Measurements from ENCODE around the gene MAEA. TPM values are rescaled to one million over a fixed set of nuclear protein-coding genes. Genes with fewer than 3 reads are reported as not detected.
A peak's percentile ranks its signal among the peaks of the same experiment; 100 is the strongest.

MAEA gene
- total RNA-seq, 1 experiment from 2014 or later, result 124 TPM

- no peak for DNase-seq (ENCODE audit: low read depth)
Measured at GRCh38 chr4:1318488-1319213, 29.0 kb downstream of the MAEA start.

- no peak for DNase-seq (ENCODE audit: low read depth)
Measured at GRCh38 chr4:1321486-1321885, 31.8 kb downstream of the MAEA start.

DNA sequence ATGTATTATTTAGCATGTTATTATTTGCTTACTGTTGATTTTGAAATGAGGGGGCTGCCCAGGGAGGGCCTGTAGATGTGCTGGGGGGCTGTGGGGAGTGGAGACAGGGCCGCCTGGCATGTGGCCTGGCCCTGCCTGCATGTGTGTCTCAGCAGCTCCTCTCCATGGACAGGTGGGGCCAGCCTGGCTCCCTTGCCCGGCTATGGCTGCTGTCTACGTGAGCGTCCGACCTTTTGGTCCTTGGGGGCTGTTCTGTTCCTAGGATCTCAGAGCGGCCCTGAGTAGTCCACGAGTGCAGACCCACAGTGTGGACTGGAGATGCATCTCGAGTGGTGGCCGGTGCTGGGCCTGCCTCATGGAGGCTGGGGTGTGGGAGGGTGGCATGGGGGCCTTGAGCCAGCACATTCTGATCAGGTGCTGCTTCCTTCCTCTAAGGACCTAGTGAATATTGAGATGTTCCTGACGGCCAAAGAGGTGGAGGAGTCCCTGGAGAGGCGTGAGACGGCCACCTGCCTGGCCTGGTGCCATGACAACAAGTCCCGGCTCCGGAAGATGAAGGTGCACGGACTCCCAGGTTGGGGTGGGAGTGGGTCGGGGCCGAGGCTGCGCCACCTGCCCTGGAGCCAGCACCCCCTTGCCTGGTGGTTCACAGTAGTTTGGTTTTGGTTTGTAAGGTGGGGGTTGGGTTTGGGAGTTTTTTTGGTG lies 32.4 kb downstream of the MAEA start:
- DNase-seq (ENCODE audit: low read depth), result no peak

DNA sequence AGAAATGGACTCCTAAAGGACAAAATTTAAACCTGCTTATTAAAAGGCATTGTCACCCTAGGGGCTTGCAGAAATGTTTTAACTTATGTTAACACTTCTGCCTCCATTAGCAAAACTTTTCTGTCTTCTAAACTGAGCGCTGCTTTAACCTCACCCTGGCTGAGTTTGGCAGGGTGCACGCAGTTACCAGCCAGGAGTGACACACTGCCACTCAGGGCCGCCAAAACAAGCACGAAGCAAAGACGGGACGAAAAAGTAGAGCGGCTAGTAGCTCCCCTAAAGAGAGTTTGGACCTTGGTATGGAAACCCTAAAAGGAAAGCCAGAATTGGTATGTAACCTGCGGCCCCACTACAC lies 33.6 kb downstream of the MAEA start:
- no peak for DNase-seq (ENCODE audit: low read depth)

- DNase-seq (ENCODE audit: low read depth), result peak; percentile 98
Measured at GRCh38 chr4:1323635-1324442, 34.1 kb downstream of the MAEA start.

DNA sequence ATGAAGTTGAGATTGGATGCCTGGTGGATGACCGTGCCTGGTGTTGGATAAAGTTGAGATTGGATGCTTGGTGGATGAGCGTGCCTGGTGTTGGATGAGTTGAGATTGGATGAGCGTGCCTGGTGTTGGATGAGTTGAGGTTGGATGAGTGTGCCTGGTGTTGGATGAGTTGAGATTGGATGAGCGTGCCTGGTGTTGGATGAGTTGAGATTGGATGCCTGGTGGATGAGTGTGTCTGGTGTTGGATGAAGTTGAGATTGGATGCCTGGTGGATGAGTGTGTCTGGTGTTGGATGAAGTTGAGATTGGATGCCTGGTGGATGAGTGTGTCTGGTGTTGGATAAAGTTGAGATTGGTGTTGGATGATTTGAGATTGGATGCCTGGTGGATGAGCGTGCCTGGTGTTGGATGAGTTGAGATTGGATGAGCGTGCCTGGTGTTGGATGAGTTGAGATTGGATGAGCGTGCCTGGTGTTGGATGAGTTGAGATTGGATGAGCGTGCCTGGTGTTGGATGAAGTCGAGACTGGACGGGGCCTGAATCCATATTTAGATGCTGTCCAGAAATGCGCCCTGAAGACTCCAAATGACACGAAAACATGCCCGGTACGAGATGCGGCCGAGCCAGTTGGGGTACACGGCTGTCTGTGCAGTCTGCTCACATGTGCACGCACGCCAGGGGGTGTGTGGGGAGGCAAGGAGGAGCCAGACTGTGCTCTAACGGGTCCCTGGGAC lies 34.9 kb downstream of the MAEA start:
- peak; percentile 60 for DNase-seq (ENCODE audit: low read depth)

DNA sequence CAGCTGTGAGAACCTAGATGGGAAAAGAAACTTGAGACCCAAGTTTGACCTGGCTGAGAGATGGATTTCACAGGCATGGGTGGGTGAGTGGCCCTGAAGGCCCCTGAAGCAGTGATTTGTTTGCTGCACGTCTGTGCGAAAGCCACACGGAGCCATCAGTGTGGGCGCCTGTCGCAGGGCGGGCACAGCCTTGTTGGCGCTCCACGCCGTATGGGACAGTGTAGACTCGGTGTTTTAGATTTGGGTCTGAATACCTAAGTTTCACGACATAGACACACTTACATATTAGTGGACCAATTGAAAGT lies 35.4 kb downstream of the MAEA start:
- no peak for DNase-seq (ENCODE audit: low read depth)

GRCh38 chr4:1325681-1326635 lies 36.3 kb downstream of the MAEA start:
- no peak for DNase-seq (ENCODE audit: low read depth)

- no peak for DNase-seq (ENCODE audit: low read depth)
Measured at GRCh38 chr4:1326751-1327525, 37.2 kb downstream of the MAEA start.

DNA sequence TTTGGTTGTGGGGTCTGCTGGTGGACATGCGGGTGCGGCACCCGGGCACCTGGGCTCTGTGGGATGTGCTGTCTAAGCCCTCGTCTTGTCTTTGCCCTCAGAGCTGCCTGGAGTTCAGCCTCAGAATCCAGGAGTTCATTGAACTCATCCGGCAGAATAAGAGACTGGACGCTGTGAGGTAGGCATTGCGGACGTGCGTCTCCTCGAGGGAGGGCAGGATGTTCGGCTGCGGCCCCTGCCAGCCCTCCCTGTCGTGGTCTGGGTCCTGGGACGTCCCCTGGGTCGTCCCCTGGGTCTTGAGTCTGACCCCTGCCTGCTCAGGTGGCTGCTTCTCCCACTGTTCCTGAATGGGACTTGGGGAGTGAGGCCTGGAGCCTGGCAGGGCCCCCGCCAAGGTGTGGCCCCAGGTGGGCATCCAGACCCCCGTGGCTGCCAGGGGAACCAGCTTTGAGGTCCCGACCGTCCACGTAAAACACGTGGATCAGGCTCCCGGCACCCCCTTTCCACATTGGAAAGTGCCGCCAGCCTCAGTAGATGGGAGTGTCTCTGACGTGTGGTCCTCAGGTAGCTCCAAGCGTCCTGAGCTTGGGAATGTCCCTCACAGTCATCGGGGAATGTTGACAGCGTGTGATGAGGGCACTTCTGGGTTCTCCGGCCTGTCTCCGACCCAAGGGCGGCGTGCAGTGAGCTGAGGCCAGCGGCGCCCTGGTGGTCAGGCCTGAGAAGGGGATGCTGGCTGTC lies 38.0 kb downstream of the MAEA start:
- DNase-seq (ENCODE audit: low read depth), result no peak

DNA sequence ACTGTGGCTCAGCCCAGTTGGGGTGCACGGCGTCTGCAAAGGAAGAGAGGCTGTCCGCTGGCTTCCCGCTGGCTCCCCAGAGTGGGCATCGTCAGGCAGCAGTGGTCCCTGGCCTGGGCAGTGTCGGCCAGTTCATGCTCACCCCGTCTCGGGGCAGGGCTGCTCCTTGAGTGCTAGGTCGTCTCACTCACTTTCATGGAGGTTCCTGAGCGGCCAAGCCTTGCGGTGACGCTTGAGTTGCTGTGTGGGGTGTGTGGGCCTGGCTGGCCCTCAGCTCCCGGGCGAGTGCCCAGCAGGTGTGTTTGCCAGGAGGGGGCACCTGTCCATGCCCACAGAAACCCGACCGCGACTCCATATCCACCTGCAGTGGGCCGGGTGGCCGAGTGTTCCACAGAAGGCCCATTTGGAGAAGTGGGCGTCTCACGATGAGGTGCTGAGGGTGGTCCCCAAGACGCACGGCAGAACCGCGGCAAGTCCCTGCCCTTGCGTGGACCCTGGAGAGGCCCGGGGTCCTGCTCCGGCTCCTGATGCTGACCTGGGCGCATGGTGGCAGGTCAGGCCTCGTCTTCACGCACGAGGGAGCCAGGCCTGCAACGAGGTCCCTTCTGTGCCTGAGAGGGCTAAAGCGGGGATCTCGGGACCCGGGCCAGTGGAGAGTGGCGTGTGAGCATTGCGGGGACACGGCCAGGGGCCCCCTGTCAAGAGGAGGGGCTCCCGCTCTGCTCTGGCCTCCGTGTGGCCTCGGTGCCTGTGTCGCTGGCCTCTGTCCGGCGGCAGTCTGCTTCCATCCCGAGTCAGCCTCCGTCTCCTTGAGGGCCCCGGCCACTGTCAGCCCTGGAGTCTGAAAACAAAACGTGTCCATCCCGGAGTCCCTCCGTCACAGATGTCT lies 38.8 kb downstream of the MAEA start:
- no peak for DNase-seq (ENCODE audit: low read depth)

- DNase-seq (ENCODE audit: low read depth), result no peak
Measured at GRCh38 chr4:1329408-1330371, 40.0 kb downstream of the MAEA start.

- DNase-seq (ENCODE audit: low read depth), result no peak
Measured at GRCh38 chr4:1330761-1331590, 41.3 kb downstream of the MAEA start.

DNA sequence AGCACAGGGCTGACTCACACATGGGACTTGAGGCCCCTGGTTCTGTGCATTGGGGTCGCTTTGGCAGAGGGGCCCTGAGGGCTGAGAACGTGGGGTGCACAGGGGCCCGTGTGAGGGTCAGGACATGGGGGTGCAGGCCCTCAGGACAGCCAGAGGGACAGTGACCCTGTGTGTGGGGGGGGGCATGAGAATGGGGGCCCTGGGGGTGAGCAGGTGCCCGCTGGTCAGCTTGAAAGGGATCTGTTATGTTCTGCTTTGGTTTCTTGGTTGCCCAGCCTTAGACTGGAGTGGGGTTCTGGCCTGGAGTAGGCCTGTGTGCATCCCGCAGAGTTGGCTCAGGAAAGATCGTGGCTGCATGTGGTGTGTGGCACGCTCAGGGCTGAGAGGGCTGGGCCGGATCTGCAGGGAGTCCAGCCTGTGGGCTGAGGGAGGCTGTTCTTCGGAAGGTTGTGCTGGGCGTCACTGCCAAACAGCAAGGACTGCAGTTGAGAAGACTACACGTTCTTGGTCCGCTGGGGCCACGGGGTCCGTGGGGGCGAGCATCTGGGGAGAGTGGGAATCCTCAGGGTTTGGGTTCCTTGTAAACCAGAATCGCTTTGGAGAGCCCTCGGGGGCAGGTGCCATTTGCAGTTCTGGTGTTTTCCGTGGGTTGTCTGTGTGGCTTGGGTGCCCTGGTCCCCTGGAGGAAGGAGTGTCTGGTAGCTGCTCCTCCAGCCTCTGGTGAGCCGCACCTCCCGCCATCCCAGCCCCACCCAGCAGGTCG lies 42.1 kb downstream of the MAEA start:
- DNase-seq (ENCODE audit: low read depth), result no peak

GRCh38 chr4:1332686-1333085 lies 43.0 kb downstream of the MAEA start:
- DNase-seq (ENCODE audit: low read depth), result no peak
